Psoas muscle (tissue), 8 donors: ENCODE measurements around the gene CNNM4. TPM values are rescaled to one million over a fixed set of nuclear protein-coding genes. Genes with fewer than 3 reads are reported as not detected.

Experiments
- ATAC-seq, 4 donors: fragments of 200-7000 bp; cut with Tn5 transposase; one replicate each; pipeline ENCODE4 v1.9.1; 2020; ENCODE audit warnings: moderate library complexity in 3 of 4, mild to moderate bottlenecking in 2 of 4
- DNase-seq, 2 donors: peaks; one replicate each; pipeline ENCODE4 v3.0.0-alpha.2; 2020
- H3K27ac ChIP-seq: fragments of 200-600 bp; one replicate; pipeline ENCODE4 v1.8.0; 2022
- H3K27me3 ChIP-seq, 3 donors: fragments of 200-600 bp in 1 of 3; one replicate each; pipeline versions ENCODE4 v1.6.1 to v1.8.0; 2013 to 2022; ENCODE audit warnings: low read length in 2 of 3, mild to moderate bottlenecking in 2 of 3, moderate library complexity in 1 of 3; ENCODE audit not compliant: insufficient read depth in 3 of 3
- H3K36me3 ChIP-seq, 2 donors: fragments of 200-600 bp in 1 of 2; one replicate each; pipeline versions ENCODE4 v1.6.1 to v1.8.0; 2013 to 2022; ENCODE audit warnings: low read depth in 1 of 2, mild to moderate bottlenecking in 1 of 2, moderate library complexity in 1 of 2; ENCODE audit not compliant: insufficient read depth in 1 of 2
- H3K4me1 ChIP-seq: fragments of 200-600 bp; one replicate; pipeline ENCODE4 v1.8.0; 2022
- H3K4me3 ChIP-seq: fragments of 200-600 bp; one replicate; pipeline ENCODE4 v1.8.0; 2022; ENCODE audit warnings: mild to moderate bottlenecking
- H3K9me3 ChIP-seq: fragments of 200-600 bp; one replicate; pipeline ENCODE4 v1.8.0; 2022
- WGBS, 3 donors: extraction: QIAGEN DNeasy Blood & Tissue Kit; methylation state at CpG; one replicate each; pipeline versions ENCODE4 v1.1.6 to v1.1.7; 2013; 5-methylcytosine and 5-hydroxymethylcytosine counted together
- intact Hi-C, 2 donors: fragments of 100-400 bp; cut with DNase I; formaldehyde crosslinking; loops; one replicate each; pipeline versions ENCODE4 v1.11.0 to v1.14.2; 2022
- polyA plus RNA-seq, 3 donors: library from polyadenylated mRNA; stranded (reverse); fragments of 200-250 nt; gene quantifications; one replicate each; pipeline ENCODE4 v1.2.3, GENCODE V29; 2013
- total RNA-seq, 4 donors: library from RNA; stranded (reverse); fragmentation: NEBNext Ultra II Directional in 2 of 4; extraction: Animal tissue kit (Norgen Biotek cat#: 25700) in 2 of 4; gene quantifications; one replicate each; pipeline versions ENCODE4 v1.2.1 to v1.2.4, GENCODE V29; 2021 to 2023
- TF ChIP-seq, protein P1 (sequence below): fragments of 200-600 bp; IDR thresholded peaks from one replicate; pipeline ENCODE4 v1.8.0; 2022; ENCODE audit warnings: antibody characterized with exemption
- donor health status: healthy with polysubstance abuse.
- donor health status: DM: no; HTN: no; CAD: no; lungs with moderate emphysema.
- donor health status: Bipolar disorder and iron deficiency.
- donor health status: healthy.
- donor health status: DM: yes; HTN: yes; CAD: no.
- donor health status: DM: no; HTN: no; CAD: no.
- donor health status: DM: no; HTN: no; CAD: no.
- donor health status: DM: yes; HTN: yes; CAD: no.

The CNNM4 gene
- total and polyA plus RNA-seq, 7 donors, result 2.7 to 28.8 (median 12.2) TPM

DNA sequence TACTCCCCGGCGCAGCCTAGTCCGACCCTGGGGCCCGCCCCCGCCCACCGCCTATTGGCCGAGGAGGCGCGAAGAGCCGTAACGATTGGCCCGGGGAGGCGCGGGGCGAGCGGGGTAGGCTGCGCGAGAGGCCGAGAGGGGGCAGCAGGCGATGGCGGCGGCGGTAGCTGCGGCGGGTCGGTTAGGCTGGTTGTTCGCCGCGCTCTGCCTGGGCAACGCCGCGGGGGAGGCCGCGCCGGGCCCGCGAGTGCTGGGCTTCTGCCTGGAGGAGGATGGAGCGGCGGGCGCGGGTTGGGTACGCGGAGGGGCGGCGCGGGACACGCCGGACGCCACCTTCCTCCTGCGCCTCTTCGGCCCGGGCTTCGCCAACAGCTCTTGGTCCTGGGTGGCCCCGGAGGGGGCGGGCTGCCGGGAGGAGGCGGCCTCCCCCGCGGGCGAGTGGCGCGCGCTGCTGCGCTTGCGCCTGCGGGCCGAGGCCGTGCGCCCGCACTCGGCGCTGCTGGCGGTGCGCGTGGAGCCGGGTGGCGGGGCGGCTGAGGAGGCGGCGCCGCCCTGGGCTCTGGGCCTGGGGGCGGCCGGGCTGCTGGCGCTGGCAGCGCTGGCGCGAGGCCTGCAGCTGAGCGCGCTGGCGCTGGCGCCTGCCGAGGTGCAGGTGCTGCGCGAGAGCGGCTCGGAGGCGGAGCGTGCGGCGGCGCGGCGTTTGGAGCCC lies 55.6 kb downstream of the CNNM4 start, which contains the start of gene CNNM3:
TSS of gene CNNM3 (plus strand) at position 142 of the 709 bp plus-strand sequence. CDS start at position 152, 10 bp downstream.
- Histone ChIP-seq H3K36me3 (peaks cover 0 to 16% of the 10 kb centered on the region in 2 donors), H3K4me3 (peak within 1 kb of the TSS; percentile 93), H3K27me3 (no peaks in the 10 kb centered on the region), H3K27ac (peak within 1 kb of the TSS; percentile 97), H3K9me3 (no peaks in the 10 kb centered on the region), H3K4me1 (peaks cover 63% of the 10 kb centered on the region)
- WGBS, 3 donors, result 0% methylated on average over 36 to 103 of the region's 103 CpGs
- intact Hi-C loops, result no loop called here
- DNase-seq, result peak; percentile 98
- TF ChIP-seq, protein P1, sequence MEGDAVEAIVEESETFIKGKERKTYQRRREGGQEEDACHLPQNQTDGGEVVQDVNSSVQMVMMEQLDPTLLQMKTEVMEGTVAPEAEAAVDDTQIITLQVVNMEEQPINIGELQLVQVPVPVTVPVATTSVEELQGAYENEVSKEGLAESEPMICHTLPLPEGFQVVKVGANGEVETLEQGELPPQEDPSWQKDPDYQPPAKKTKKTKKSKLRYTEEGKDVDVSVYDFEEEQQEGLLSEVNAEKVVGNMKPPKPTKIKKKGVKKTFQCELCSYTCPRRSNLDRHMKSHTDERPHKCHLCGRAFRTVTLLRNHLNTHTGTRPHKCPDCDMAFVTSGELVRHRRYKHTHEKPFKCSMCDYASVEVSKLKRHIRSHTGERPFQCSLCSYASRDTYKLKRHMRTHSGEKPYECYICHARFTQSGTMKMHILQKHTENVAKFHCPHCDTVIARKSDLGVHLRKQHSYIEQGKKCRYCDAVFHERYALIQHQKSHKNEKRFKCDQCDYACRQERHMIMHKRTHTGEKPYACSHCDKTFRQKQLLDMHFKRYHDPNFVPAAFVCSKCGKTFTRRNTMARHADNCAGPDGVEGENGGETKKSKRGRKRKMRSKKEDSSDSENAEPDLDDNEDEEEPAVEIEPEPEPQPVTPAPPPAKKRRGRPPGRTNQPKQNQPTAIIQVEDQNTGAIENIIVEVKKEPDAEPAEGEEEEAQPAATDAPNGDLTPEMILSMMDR, result peak; percentile 64
- peak; percentile 89 to 94 (median 91) for ATAC-seq

GRCh38 chr2:96816836-96817702 lies 56.4 kb downstream of the CNNM4 start:
- H3K36me3 ChIP-seq, result peaks cover 0 to 15% of the 10 kb centered on the region in 2 donors
- no peaks in the 10 kb centered on the region for H3K9me3 ChIP-seq
- 2 to 4% (median 2%) methylated on average over 52 to 89 of the region's 89 CpGs for WGBS, 3 donors
- DNase-seq, result no peak
- intact Hi-C loops, result no loop called here
- ATAC-seq, result peak in 1 of 4 donors; percentile 5
- peaks cover 58% of the 10 kb centered on the region for H3K4me1 ChIP-seq
- peak overlapping the region; percentile 97 for H3K27ac ChIP-seq
- TF ChIP-seq, protein P1, result no peak
- peak overlapping the region; percentile 93 for H3K4me3 ChIP-seq
- H3K27me3 ChIP-seq, result no peaks in the 10 kb centered on the region

DNA sequence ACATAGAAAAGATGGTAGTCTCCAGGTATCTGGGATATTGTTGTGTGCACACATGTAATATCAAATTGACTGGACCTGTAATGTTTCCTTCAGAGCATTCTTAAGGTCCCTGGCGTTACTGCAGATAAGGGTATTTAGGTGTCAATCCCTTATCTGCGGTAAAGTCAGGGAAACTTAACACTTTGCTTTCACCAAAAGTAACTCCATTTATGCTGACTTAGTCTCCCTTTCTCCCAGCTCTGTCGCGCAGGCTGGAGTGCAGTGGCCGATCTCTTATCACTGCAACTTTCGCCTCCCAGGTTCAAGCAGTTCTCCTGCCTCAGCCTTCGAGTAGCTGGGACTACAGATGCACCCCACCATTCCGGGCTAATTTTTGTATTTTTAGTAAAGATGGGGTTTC lies 57.2 kb downstream of the CNNM4 start:
- peaks cover 55% of the 10 kb centered on the region for H3K4me1 ChIP-seq
- TF ChIP-seq, protein P1, result no peak
- no peak overlapping the region for H3K27ac ChIP-seq
- no peaks in the 10 kb centered on the region for H3K9me3 ChIP-seq
- intact Hi-C loops, result no loop called here
- H3K27me3 ChIP-seq, result no peaks in the 10 kb centered on the region
- H3K36me3 ChIP-seq, result peaks cover 0 to 15% of the 10 kb centered on the region in 2 donors
- H3K4me3 ChIP-seq, result peak overlapping the region; percentile 93
- WGBS, 3 donors, result 80 to 87% (median 83%) methylated on average over 8 of the region's 8 CpGs
- ATAC-seq (no peak), DNase-seq (no peak)

- Histone ChIP-seq H3K4me1 (peaks cover 56% of the 10 kb centered on the region), H3K4me3 (peak overlapping the region; percentile 37), H3K27me3 (no peaks in the 10 kb centered on the region), H3K9me3 (no peaks in the 10 kb centered on the region), H3K27ac (peak overlapping the region; percentile 27), H3K36me3 (peaks cover 0 to 24% of the 10 kb centered on the region in 2 donors)
- no peak for ATAC-seq
- TF ChIP-seq, protein P1, result no peak
- DNase-seq, result no peak
- 59 to 73% (median 63%) methylated on average over 10 of the region's 10 CpGs for WGBS, 3 donors
- intact Hi-C loops, result no loop called here
Measured at GRCh38 chr2:96819128-96819875, 58.6 kb downstream of the CNNM4 start.
